Measurements from ENCODE around the gene DCAF6.
A peak's percentile ranks its signal among the peaks of the same experiment; 100 is the strongest.
"Not testable (repeated sequence)": the region's sequence is repeated elsewhere in the genome, so short reads cannot be mapped to it uniquely, and the experiment has no call there.

DCAF6 gene

DNA sequence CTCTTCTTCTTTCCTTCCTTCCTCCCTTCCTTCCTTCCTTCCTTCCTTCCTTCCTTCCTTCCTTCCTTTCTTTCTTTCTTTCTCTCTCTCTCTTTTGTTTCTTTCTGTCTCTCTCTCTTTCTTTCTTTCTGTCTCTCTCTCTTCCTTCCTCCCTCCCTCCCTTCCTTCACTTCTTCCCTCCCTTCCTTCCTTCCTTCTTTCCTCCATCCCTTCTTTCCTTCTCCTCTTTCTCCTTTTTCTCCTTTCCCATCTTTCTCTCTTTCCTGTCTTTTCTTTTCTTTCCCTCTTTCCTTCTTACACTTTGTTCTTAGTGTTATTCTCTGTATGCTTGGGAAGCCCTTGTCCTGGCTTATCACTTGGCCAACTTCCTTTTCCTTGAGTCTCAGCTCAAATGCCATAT, 72.8 kb downstream of the DCAF6 start:
- no peak for DNase-seq (ENCODE audit: low read depth, low spot score)

GRCh38 chr1:168019407-168019806, 82.9 kb downstream of the DCAF6 start:
- DNase-seq (ENCODE audit: low read depth, low spot score) = no peak

DNA sequence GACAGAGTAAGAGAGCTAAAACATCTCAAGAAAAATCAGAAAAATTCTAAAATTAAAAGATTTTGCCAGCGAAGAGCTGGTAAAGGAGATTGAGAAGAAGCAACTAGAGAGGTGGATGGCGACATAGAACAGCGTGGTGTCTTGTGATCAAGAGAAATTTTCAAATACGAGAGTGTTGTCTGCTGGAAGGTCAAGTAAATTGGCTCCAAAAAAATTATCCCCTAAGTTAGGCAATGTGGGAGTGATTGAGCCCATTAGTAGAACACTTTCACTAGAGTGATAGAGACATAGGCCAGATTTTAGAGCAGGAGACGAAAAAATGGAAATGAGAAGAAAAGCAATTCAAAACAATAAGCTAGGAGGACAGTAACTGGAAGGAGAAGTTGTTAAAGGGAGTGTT, 94.7 kb downstream of the DCAF6 start:
- no peak for DNase-seq (ENCODE audit: low read depth, low spot score)

- DNase-seq (ENCODE audit: low read depth, low spot score) = no peak
Observed at GRCh38 chr1:168031627-168032026, 95.1 kb downstream of the DCAF6 start.

DNA sequence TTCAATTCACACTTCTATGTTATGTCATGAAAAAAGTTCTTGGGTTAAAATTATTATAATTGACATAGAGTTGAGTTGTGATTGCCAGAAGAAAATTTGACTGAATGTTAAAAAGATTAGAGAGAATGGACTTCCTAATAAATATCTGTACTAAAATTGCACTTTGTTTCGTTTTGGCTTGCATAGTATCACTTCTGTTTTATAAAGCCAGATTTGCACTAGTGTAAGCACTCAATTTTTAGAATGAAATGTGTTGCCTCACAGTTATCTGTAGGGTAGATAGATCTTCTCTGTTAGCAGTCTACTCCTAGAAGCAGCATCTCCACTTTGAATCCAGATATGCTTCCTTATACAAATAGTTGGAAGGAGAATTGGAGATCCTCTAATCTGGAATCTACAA, 95.5 kb downstream of the DCAF6 start:
- DNase-seq (ENCODE audit: low read depth, low spot score) = no peak

DNA sequence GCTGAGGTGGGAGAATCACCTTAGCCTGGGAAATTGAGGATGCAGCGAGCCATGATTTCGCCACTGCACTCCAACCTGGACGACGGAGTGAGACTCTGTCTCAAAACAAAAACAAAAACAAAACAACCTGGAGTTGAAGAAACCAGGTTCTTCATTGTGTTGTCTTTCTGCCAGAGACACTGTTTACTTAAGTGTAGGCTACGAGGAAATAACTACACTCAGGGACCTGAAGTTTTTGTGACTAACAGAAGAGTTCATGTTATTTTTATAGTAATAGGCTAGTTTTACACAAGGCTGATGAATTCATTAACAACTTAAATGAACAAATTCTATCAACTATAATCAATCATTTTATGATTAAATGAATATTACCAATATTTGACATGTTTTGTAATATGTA, 98.9 kb downstream of the DCAF6 start:
- no peak for DNase-seq (ENCODE audit: low read depth, low spot score)

GRCh38 chr1:168042362-168042761, 105.9 kb downstream of the DCAF6 start:
- no peak for DNase-seq (ENCODE audit: low read depth, low spot score)

DNA sequence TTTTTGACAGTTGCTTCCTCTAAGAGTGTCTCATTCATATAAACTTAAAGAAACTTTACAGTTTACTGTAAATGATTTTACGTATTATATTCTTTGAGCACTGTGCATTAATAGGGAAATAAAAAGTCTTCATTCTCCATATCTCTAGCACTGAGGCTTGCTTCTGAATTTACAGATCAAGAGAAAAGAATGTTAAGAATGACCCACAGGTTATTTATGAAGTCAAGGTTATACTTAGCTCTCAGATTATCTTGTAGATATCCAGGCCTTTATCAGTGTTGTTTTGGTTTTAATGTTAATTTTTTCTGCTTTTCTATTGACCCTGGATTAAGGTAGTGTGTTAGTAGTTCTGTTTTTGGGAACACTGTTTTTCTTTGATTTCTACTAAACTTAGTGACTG, 108.8 kb downstream of the DCAF6 start:
- no peak for DNase-seq (ENCODE audit: low read depth, low spot score)

DNA sequence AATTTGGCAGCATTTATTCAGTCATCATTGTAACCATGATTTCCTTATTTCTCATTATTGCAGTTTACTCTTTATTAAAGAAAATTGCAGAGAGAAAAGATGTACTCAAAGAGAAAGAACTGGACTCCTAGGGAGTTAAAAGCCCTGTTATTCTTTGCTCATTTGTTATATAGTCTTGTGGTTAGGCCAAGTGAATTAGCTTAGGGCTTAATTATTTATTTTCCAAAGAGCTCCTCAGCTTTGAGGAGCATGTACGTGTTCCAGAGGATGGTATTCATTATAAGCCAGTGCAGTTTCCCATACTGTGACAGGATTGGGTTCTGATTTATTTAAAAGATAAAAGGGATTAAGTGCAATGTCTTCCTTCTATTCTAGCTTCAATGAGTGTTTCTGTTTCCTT, 113.8 kb downstream of the DCAF6 start:
- DNase-seq (ENCODE audit: low read depth, low spot score) = no peak

- no peak for DNase-seq (ENCODE audit: low read depth, low spot score)
Observed at GRCh38 chr1:168050880-168051279, 114.4 kb downstream of the DCAF6 start.

DNA sequence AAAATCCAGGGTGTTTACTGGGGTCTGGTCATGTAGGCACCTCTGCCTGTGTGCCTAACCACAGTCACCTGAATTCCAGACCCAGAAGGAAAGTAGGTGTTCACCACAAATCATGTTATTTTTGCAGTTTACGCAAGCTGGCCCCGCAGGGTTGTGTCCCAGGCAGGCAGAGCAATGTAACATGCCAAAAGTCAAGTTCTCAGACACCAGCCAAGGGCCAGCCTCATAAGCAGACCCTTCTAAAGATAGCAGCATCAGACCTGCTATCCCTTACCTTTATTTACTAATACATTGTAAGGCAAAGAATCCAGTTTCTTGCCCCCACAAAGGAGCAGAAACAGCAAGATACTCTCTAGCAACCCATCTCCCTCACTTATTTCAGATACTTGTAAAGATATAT, 117.2 kb downstream of the DCAF6 start:
- DNase-seq (ENCODE audit: low read depth, low spot score) = no peak

DNA sequence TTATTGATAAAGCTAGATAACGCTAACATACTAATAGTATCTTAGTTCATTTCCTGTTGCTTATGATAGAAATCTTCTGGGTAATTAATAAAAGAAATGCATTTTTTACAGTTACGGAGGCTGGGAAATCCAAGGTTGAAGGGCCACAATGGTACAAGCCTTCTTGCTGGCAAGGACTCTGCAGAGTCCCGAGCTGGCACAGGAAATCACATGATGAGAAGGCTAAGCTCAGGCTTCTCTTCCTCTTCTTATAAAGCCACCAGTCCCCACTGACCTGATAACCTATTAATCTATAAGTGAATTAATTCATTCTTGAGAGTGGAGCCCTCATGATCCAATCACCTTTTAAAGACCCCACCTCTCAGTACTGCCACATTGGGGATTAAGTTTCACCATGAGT, 117.6 kb downstream of the DCAF6 start:
- DNase-seq (ENCODE audit: low read depth, low spot score) = no peak

DNA sequence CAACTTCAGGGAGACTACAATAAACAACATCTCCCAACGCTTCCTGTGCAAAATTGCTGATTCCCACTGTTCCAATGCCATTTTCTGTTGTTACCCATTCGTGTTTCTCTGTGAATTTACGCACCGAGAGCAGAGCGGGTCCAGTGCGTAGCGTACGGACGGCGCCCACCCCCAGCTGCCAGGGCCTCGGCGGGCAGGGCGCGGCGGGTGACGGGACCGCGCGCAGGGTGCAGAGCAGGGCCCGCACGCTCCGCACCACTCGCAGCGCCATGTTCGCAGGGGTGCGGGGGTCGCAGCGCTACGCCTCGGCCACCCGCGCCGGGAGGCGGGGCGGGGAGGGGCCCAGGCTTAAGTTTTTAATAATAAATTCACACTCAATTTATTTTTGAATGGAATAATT, 119.7 kb downstream of the DCAF6 start:
- not testable (repeated sequence) for DNase-seq (ENCODE audit: low read depth, low spot score)

GRCh38 chr1:168057355-168057754, 120.9 kb downstream of the DCAF6 start:
- DNase-seq (ENCODE audit: low read depth, low spot score) = no peak

DNA sequence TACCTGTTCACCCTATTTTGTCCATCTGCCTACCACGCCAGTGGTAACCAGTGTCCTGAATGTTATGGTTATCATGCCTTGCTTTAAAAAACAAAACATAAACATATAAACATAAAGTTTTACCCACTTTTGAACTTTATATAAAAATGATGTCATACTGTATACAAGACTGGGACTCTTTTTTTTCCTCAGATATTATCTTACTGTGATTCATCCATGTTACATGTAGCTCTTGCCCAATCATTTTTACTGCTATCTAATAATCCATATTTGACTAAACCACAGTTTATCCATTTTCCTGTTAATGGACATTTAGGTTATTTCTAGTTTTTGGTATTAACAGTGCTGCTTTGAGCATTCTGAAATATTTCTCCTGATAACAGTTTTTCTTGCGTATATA, 121.4 kb downstream of the DCAF6 start:
- DNase-seq (ENCODE audit: low read depth, low spot score) = no peak

DNA sequence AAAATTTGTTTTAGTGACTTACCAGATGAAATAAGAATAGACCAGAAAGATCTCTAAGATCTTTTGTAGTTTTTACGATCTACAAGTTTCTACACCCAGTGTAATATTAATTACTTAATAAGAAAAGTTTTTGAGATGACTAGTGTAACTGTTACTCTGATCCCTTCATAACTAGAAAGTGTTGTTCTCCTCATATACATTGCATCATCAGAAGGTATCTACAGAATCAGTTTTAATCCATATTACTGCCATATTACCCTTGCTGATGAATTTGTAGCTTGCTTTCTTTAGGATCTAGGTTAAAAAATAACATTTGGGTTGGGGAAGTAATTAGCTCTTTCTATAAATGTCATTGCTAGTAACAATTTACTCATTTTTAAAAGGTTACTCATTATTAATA, 127.7 kb downstream of the DCAF6 start:
- no peak for DNase-seq (ENCODE audit: low read depth, low spot score)

GRCh38 chr1:168065506-168065905, 129.0 kb downstream of the DCAF6 start:
- no peak for DNase-seq (ENCODE audit: low read depth, low spot score)

DNA sequence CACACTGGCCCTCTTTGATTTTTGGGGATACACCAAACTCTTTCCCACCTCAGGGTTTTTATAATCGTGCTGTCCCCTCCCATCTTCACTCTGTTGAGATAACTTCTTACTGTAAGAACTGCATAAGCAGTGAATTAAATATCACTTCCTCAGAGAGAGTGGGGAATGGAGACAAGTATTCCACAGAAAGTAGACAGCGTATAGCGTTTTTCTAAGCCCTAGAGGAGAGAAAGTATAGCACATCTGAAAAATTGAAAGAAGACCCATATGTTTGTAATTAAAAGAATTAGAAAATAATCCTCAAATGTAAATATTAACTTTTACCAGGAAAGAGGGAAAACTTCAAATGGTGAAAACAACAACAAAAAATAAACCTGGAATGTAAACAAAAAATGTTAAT, 132.9 kb downstream of the DCAF6 start:
- no peak for DNase-seq (ENCODE audit: low read depth, low spot score)

GRCh38 chr1:168079761-168080160, 143.3 kb downstream of the DCAF6 start:
- DNase-seq (ENCODE audit: low read depth, low spot score) = no peak

DNA sequence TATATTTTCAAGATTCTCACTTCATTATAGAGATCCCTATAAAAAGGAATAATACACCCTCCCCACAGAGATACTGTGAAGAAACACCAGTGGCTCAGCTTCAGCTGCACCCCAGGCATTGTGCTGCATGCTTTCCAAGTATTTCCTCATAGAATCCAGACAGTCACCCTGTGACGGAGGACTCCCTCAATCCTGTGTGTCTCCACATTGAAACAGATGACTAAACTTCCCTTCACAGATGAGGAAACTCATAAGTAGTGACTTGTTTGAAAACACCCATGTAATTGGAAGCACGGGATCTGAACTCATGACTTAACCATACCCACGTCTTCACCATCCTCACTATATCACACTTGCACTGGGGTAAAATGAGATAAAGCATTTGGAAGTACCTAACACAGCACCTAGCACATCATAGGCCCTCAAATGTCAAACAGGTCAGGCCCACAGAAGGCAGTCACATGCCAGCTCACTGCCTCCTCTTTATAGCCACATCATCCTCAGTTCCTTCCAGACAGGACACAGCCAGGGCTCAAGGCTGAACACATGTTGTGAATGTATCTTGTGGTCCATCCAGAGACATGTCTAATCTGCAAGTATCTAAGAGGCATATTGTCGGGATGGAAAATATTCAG, 145.0 kb downstream of the DCAF6 start:
- no peak for DNase-seq (ENCODE audit: low read depth, low spot score)

GRCh38 chr1:168082008-168082876, 145.8 kb downstream of the DCAF6 start:
- DNase-seq (ENCODE audit: low read depth, low spot score) = peak; percentile 36

DNA sequence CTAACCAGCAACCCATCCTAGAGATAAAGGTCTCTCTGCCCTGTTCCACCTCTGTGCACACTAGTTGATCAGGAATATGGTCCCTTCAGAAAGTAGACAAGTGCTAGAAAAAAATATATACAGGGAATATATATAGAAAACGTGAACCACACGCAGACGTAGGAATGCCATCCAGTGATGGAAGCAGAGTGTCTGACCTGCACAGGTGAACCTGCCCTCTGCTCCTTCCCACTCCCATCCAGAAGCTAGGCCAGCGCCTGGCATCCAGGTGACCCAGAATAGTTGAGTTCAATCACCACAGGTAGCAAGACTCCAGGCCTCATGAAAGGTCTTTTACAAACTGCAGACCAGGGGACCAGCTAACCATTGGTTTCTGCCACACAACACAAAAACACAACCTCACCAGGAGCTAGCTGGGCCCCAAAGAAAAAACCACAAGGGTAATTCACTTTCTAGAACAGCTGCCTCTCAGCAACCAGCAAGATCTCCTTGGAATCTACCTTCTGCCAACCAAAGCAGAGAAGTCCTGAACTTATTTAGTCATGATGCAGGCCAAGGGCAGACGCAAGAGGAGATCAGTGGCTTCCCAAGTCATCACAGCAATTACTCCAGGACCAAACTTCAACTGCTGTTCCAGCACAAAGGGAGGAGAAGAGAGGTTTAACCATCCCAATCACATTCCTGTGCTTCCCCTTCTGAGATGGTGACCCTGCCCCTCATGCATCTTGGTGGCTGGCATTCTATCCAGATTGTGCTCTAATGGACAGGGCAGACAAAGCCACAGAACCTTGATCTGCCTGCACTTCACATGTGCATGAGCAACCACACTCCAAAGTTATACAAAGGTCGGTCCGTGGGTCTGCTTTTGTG, 147.2 kb downstream of the DCAF6 start:
- no peak for DNase-seq (ENCODE audit: low read depth, low spot score)

All from brain pericyte (primary cell).